Right lobe of liver (tissue), 4 donors: ENCODE results near the gene LPXN.

ENCODE experiments used
- CTCF ChIP-seq, 4 donors: fragments of 200-600 bp in 3 of 4; fragments of 450-650 bp in 1 of 4; IDR thresholded peaks; one replicate each; pipeline versions ENCODE4 v1.5.1 to v1.8.0; 2016 to 2022; ENCODE audit warnings: antibody characterized with exemption in 4 of 4, mild to moderate bottlenecking in 2 of 4
- POLR2A ChIP-seq: fragments of 450-650 bp; IDR thresholded peaks from one replicate; pipeline ENCODE4 v1.6.1; 2017; ENCODE audit warnings: antibody characterized with exemption, mild to moderate bottlenecking
- donor health status: DM: no; HTN: no; CAD: no.
- donor health status: DM: no; HTN: no; CAD: no.
- donor health status: DM: no; HTN: yes; CAD: no.

GRCh38 chr11:58531865-58532341, 43.8 kb downstream of the LPXN start:
- TF ChIP-seq CTCF (IDR thresholded peaks at IDR 0.05): no peak
- TF ChIP-seq POLR2A: no peak
